ENCODE data around the gene SLC25A42.
"Not testable (repeated sequence)": the region's sequence is repeated elsewhere in the genome, so short reads cannot be mapped to it uniquely, and the experiment has no call there.

The SLC25A42 gene

GRCh38 chr19:19071897-19072296 is 8.1 kb downstream of the SLC25A42 start:
- no peak for ATAC-seq

- no peak for ATAC-seq
Measured at GRCh38 chr19:19074196-19074882, 10.5 kb downstream of the SLC25A42 start.

- ATAC-seq: no peak
Measured at GRCh38 chr19:19075126-19075525, 11.3 kb downstream of the SLC25A42 start.

GRCh38 chr19:19076476-19076875 is 12.7 kb downstream of the SLC25A42 start:
- ATAC-seq: no peak

GRCh38 chr19:19077103-19077502 is 13.3 kb downstream of the SLC25A42 start:
- ATAC-seq: no peak

GRCh38 chr19:19078801-19079200 is 15.0 kb downstream of the SLC25A42 start:
- ATAC-seq: no peak

GRCh38 chr19:19079571-19079970 is 15.8 kb downstream of the SLC25A42 start:
- ATAC-seq: no peak

- no peak for ATAC-seq
Measured at GRCh38 chr19:19081642-19082151, 17.9 kb downstream of the SLC25A42 start.

- ATAC-seq: no peak
Measured at GRCh38 chr19:19083413-19084178, 19.8 kb downstream of the SLC25A42 start.

- ATAC-seq: no peak
Measured at GRCh38 chr19:19087676-19088075, 23.9 kb downstream of the SLC25A42 start.

- no peak for ATAC-seq
Measured at GRCh38 chr19:19094513-19094912, 30.7 kb downstream of the SLC25A42 start.

- no peak for ATAC-seq
Measured at GRCh38 chr19:19095691-19096090, 31.9 kb downstream of the SLC25A42 start.

GRCh38 chr19:19096641-19097627 is 33.1 kb downstream of the SLC25A42 start:
- no peak for ATAC-seq

GRCh38 chr19:19098084-19098702 is 34.4 kb downstream of the SLC25A42 start:
- no peak for ATAC-seq

GRCh38 chr19:19098703-19099632 is 35.2 kb downstream of the SLC25A42 start:
- no peak for ATAC-seq

GRCh38 chr19:19101540-19101939 is 37.7 kb downstream of the SLC25A42 start:
- ATAC-seq: no peak

GRCh38 chr19:19102566-19102965 is 38.8 kb downstream of the SLC25A42 start:
- ATAC-seq: not testable (repeated sequence)

- no peak for ATAC-seq
Measured at GRCh38 chr19:19103167-19103566, 39.4 kb downstream of the SLC25A42 start.

- no peak for ATAC-seq
Measured at GRCh38 chr19:19105365-19106055, 41.7 kb downstream of the SLC25A42 start.

GRCh38 chr19:19106056-19106551 is 42.3 kb downstream of the SLC25A42 start:
- ATAC-seq: no peak

Measured in activated CD4-positive, CD25-positive, alpha-beta regulatory T cell treated with anti-CD3 and anti-CD28 coated beads, Interleukin-2, amount 50 U/mL, for 24 hours (primary cell).